ENCODE measurements around the gene DNAJC7. TPM values are rescaled to one million over a fixed set of nuclear protein-coding genes. Genes with fewer than 3 reads are reported as not detected.

The DNAJC7 gene
- total RNA-seq, 1 donor from 2014 or later = 55.3 TPM

- no peak overlapping the region for H3K4me3 ChIP-seq (ENCODE audit: low read length in 3 of 3)
- no peaks in the 10 kb centered on the region for H3K36me3 ChIP-seq (ENCODE audit: control insufficient read depth in 3 of 3, insufficient read depth in 3 of 3, low read length in 3 of 3)
- peaks cover 23 to 36% (median 32%) of the 10 kb centered on the region in 3 donors for H3K4me1 ChIP-seq (ENCODE audit: control insufficient read depth in 3 of 3, insufficient read depth in 3 of 3, low read length in 3 of 3)
- no peaks in the 10 kb centered on the region for H3K27me3 ChIP-seq (ENCODE audit: control insufficient read depth in 3 of 3, insufficient read depth in 3 of 3, low read length in 3 of 3)
- no peaks in the 10 kb centered on the region for H3K9me3 ChIP-seq (ENCODE audit: control insufficient read depth in 3 of 3, low read length in 3 of 3)
- H3K9ac ChIP-seq (ENCODE audit: low read depth in 1 of 3, low read length in 3 of 3) = peak overlapping the region in 1 of 3 donors; percentile 75
- H3K27ac ChIP-seq (ENCODE audit: low read depth, low read length) = no peak overlapping the region
Measured at GRCh38 chr17:41962111-41962510, 55.1 kb downstream of the DNAJC7 start.

- no peaks in the 10 kb centered on the region for H3K9me3 ChIP-seq (ENCODE audit: control insufficient read depth in 3 of 3, low read length in 3 of 3)
- peak overlapping the region in 1 of 3 donors; percentile 72 for H3K9ac ChIP-seq (ENCODE audit: low read depth in 1 of 3, low read length in 3 of 3)
Measured at GRCh38 chr17:41959336-41960095, 57.7 kb downstream of the DNAJC7 start.

GRCh38 chr17:41959030-41959335 is 58.3 kb downstream of the DNAJC7 start:
- Histone ChIP-seq H3K9ac (ENCODE audit: low read depth in 1 of 3, low read length in 3 of 3) (no peak overlapping the region), H3K4me1 (ENCODE audit: control insufficient read depth in 3 of 3, insufficient read depth in 3 of 3, low read length in 3 of 3) (peaks cover 11 to 25% (median 24%) of the 10 kb centered on the region in 3 donors), H3K36me3 (ENCODE audit: control insufficient read depth in 3 of 3, insufficient read depth in 3 of 3, low read length in 3 of 3) (no peaks in the 10 kb centered on the region), H3K27me3 (ENCODE audit: control insufficient read depth in 3 of 3, insufficient read depth in 3 of 3, low read length in 3 of 3) (no peaks in the 10 kb centered on the region), H3K27ac (ENCODE audit: low read depth, low read length) (no peak overlapping the region), H3K9me3 (ENCODE audit: control insufficient read depth in 3 of 3, low read length in 3 of 3) (no peaks in the 10 kb centered on the region), H3K4me3 (ENCODE audit: low read length in 3 of 3) (no peak overlapping the region)

More at GRCh38 chr17:41959336-41960095, 57.7 kb downstream of the DNAJC7 start:
- no peak overlapping the region for H3K4me3 ChIP-seq (ENCODE audit: low read length in 3 of 3)
- no peak overlapping the region for H3K27ac ChIP-seq (ENCODE audit: low read depth, low read length)
- H3K4me1 ChIP-seq (ENCODE audit: control insufficient read depth in 3 of 3, insufficient read depth in 3 of 3, low read length in 3 of 3) = peaks cover 11 to 25% (median 24%) of the 10 kb centered on the region in 3 donors
- no peaks in the 10 kb centered on the region for H3K36me3 ChIP-seq (ENCODE audit: control insufficient read depth in 3 of 3, insufficient read depth in 3 of 3, low read length in 3 of 3)
- H3K27me3 ChIP-seq (ENCODE audit: control insufficient read depth in 3 of 3, insufficient read depth in 3 of 3, low read length in 3 of 3) = no peaks in the 10 kb centered on the region

GRCh38 chr17:41957869-41958439 is 59.3 kb downstream of the DNAJC7 start:
- Histone ChIP-seq H3K36me3 (ENCODE audit: control insufficient read depth in 3 of 3, insufficient read depth in 3 of 3, low read length in 3 of 3) (no peaks in the 10 kb centered on the region), H3K27ac (ENCODE audit: low read depth, low read length) (no peak overlapping the region), H3K27me3 (ENCODE audit: control insufficient read depth in 3 of 3, insufficient read depth in 3 of 3, low read length in 3 of 3) (no peaks in the 10 kb centered on the region), H3K9me3 (ENCODE audit: control insufficient read depth in 3 of 3, low read length in 3 of 3) (no peaks in the 10 kb centered on the region), H3K9ac (ENCODE audit: low read depth in 1 of 3, low read length in 3 of 3) (no peak overlapping the region), H3K4me1 (ENCODE audit: control insufficient read depth in 3 of 3, insufficient read depth in 3 of 3, low read length in 3 of 3) (peaks cover 9 to 24% (median 21%) of the 10 kb centered on the region in 3 donors), H3K4me3 (ENCODE audit: low read length in 3 of 3) (no peak overlapping the region)

GRCh38 chr17:41957031-41957868 is 60.0 kb downstream of the DNAJC7 start:
- Histone ChIP-seq H3K9me3 (ENCODE audit: control insufficient read depth in 3 of 3, low read length in 3 of 3) (no peaks in the 10 kb centered on the region), H3K4me1 (ENCODE audit: control insufficient read depth in 3 of 3, insufficient read depth in 3 of 3, low read length in 3 of 3) (peaks cover 3 to 17% (median 14%) of the 10 kb centered on the region in 3 donors), H3K4me3 (ENCODE audit: low read length in 3 of 3) (no peak overlapping the region), H3K27ac (ENCODE audit: low read depth, low read length) (no peak overlapping the region), H3K27me3 (ENCODE audit: control insufficient read depth in 3 of 3, insufficient read depth in 3 of 3, low read length in 3 of 3) (no peaks in the 10 kb centered on the region), H3K9ac (ENCODE audit: low read depth in 1 of 3, low read length in 3 of 3) (peak overlapping the region in 1 of 3 donors; percentile 16), H3K36me3 (ENCODE audit: control insufficient read depth in 3 of 3, insufficient read depth in 3 of 3, low read length in 3 of 3) (no peaks in the 10 kb centered on the region)

- Histone ChIP-seq H3K9me3 (ENCODE audit: control insufficient read depth in 3 of 3, low read length in 3 of 3) (no peaks in the 10 kb centered on the region), H3K36me3 (ENCODE audit: control insufficient read depth in 3 of 3, insufficient read depth in 3 of 3, low read length in 3 of 3) (no peaks in the 10 kb centered on the region), H3K27me3 (ENCODE audit: control insufficient read depth in 3 of 3, insufficient read depth in 3 of 3, low read length in 3 of 3) (no peaks in the 10 kb centered on the region), H3K9ac (ENCODE audit: low read depth in 1 of 3, low read length in 3 of 3) (no peak overlapping the region), H3K4me1 (ENCODE audit: control insufficient read depth in 3 of 3, insufficient read depth in 3 of 3, low read length in 3 of 3) (peaks cover 0 to 10% (median 10%) of the 10 kb centered on the region in 3 donors), H3K4me3 (ENCODE audit: low read length in 3 of 3) (no peak overlapping the region), H3K27ac (ENCODE audit: low read depth, low read length) (no peak overlapping the region)
Measured at GRCh38 chr17:41956522-41956921, 60.7 kb downstream of the DNAJC7 start.

- H3K9ac ChIP-seq (ENCODE audit: low read depth in 1 of 3, low read length in 3 of 3) = peak overlapping the region in 2 of 3 donors; percentile 9 to 32
- no peaks in the 10 kb centered on the region for H3K27me3 ChIP-seq (ENCODE audit: control insufficient read depth in 3 of 3, insufficient read depth in 3 of 3, low read length in 3 of 3)
- H3K9me3 ChIP-seq (ENCODE audit: control insufficient read depth in 3 of 3, low read length in 3 of 3) = no peaks in the 10 kb centered on the region
- H3K4me1 ChIP-seq (ENCODE audit: control insufficient read depth in 3 of 3, insufficient read depth in 3 of 3, low read length in 3 of 3) = peaks cover 5 to 10% (median 10%) of the 10 kb centered on the region in 3 donors
- H3K36me3 ChIP-seq (ENCODE audit: control insufficient read depth in 3 of 3, insufficient read depth in 3 of 3, low read length in 3 of 3) = no peaks in the 10 kb centered on the region
- peak overlapping the region in 1 of 3 donors; percentile 13 for H3K4me3 ChIP-seq (ENCODE audit: low read length in 3 of 3)
- H3K27ac ChIP-seq (ENCODE audit: low read depth, low read length) = peak overlapping the region; percentile 60
Measured at GRCh38 chr17:41948762-41949460, 68.3 kb downstream of the DNAJC7 start.

- no peak overlapping the region for H3K9ac ChIP-seq (ENCODE audit: low read depth in 1 of 3, low read length in 3 of 3)
- H3K9me3 ChIP-seq (ENCODE audit: control insufficient read depth in 3 of 3, low read length in 3 of 3) = no peaks in the 10 kb centered on the region
- no peak overlapping the region for H3K4me3 ChIP-seq (ENCODE audit: low read length in 3 of 3)
- no peaks in the 10 kb centered on the region for H3K36me3 ChIP-seq (ENCODE audit: control insufficient read depth in 3 of 3, insufficient read depth in 3 of 3, low read length in 3 of 3)
- peaks cover 10 to 16% (median 14%) of the 10 kb centered on the region in 3 donors for H3K4me1 ChIP-seq (ENCODE audit: control insufficient read depth in 3 of 3, insufficient read depth in 3 of 3, low read length in 3 of 3)
- no peak overlapping the region for H3K27ac ChIP-seq (ENCODE audit: low read depth, low read length)
- no peaks in the 10 kb centered on the region for H3K27me3 ChIP-seq (ENCODE audit: control insufficient read depth in 3 of 3, insufficient read depth in 3 of 3, low read length in 3 of 3)
Measured at GRCh38 chr17:41944943-41945342, 72.3 kb downstream of the DNAJC7 start.

GRCh38 chr17:41943492-41943891 is 73.7 kb downstream of the DNAJC7 start:
- Histone ChIP-seq H3K36me3 (ENCODE audit: control insufficient read depth in 3 of 3, insufficient read depth in 3 of 3, low read length in 3 of 3) (no peaks in the 10 kb centered on the region), H3K27ac (ENCODE audit: low read depth, low read length) (no peak overlapping the region), H3K4me3 (ENCODE audit: low read length in 3 of 3) (no peak overlapping the region), H3K27me3 (ENCODE audit: control insufficient read depth in 3 of 3, insufficient read depth in 3 of 3, low read length in 3 of 3) (no peaks in the 10 kb centered on the region), H3K4me1 (ENCODE audit: control insufficient read depth in 3 of 3, insufficient read depth in 3 of 3, low read length in 3 of 3) (peaks cover 19 to 23% (median 20%) of the 10 kb centered on the region in 3 donors), H3K9me3 (ENCODE audit: control insufficient read depth in 3 of 3, low read length in 3 of 3) (no peaks in the 10 kb centered on the region), H3K9ac (ENCODE audit: low read depth in 1 of 3, low read length in 3 of 3) (no peak overlapping the region)
